UCSD-AML1 (cell line): Measurements from ENCODE around the gene PCDHA10.
A peak's percentile ranks its signal among the peaks of the same experiment; 100 is the strongest.
"Not testable (repeated sequence)": the region's sequence is repeated elsewhere in the genome, so short reads cannot be mapped to it uniquely, and the experiment has no call there.

Experiments
- DNase-seq: peaks from one replicate; lab custom pipeline; 2025; ENCODE audit not compliant: unreplicated experiment; lab: John Stamatoyannopoulos, UW

The PCDHA10 gene

DNA sequence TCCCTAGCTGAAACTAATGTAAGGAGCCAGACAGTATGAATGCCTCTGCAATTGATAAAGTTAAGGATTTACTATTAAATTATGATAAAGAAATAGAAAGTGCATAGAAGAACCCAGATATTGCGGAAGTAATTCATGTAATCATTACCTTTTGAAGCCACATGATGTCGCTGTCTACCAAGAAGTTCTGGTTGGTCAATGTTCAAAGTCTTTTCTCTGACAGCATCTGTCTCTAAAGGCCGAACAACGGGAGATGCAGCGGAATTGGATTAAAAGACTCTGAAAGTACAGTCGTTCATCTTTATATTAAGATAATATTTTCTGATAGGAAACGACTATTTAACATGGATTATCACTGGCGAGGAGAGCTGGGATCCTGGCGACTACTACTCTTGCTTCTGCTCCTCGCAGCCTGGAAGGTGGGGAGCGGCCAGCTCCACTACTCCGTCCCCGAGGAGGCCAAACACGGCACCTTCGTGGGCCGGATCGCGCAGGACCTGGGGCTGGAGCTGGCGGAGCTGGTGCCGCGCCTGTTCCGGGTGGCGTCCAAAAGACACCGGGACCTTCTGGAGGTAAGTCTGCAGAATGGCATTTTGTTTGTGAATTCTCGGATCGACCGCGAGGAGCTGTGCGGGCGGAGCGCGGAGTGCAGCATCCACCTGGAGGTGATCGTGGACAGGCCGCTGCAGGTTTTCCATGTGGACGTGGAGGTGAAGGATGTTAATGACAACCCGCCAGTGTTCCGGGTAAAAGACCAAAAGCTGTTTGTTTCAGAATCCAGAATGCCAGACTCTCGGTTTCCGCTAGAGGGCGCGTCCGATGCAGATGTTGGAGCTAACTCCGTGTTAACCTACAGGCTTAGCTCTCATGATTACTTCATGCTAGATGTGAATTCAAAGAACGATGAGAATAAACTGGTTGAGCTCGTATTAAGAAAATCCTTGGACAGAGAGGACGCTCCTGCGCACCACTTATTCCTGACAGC lies 14.4 kb upstream of the PCDHA10 start, which contains the start of gene PCDHA8:
TSS of gene PCDHA8 (plus strand) at position 210 of the 985 bp plus-strand sequence. CDS start at position 345, 135 bp downstream.
- DNase-seq = peak; percentile 38

DNA sequence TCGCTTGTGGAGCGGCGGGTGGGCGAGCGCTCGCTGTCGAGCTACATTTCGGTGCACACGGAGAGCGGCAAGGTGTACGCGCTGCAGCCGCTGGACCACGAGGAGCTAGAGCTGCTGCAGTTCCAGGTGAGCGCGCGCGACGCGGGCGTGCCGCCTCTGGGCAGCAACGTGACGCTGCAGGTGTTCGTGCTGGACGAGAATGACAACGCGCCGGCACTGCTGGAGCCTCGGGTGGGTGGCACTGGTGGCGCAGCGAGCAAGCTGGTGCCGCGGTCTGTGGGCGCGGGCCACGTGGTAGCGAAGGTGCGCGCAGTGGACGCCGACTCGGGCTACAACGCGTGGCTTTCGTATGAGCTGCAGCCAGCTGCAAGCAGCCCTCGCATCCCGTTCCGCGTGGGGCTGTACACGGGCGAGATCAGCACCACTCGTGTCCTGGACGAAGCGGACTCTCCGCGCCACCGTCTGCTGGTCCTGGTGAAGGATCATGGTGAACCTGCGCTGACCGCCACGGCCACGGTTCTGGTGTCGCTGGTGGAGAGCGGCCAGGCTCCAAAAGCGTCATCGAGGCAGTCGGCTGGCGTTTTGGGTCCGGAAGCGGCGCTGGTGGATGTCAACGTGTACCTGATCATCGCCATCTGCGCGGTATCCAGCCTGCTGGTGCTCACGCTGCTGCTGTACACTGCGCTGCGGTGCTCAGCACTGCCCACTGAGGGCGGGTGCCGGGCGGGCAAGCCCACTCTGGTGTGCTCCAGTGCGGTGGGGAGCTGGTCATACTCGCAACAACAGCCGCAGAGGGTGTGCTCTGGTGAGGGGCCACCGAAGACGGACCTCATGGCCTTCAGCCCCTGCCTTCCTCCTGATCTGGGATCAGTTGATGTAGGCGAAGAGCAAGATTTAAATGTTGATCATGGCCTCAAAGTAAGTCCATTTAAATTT lies 12.6 kb upstream of the PCDHA10 start:
- no peak for DNase-seq

DNA sequence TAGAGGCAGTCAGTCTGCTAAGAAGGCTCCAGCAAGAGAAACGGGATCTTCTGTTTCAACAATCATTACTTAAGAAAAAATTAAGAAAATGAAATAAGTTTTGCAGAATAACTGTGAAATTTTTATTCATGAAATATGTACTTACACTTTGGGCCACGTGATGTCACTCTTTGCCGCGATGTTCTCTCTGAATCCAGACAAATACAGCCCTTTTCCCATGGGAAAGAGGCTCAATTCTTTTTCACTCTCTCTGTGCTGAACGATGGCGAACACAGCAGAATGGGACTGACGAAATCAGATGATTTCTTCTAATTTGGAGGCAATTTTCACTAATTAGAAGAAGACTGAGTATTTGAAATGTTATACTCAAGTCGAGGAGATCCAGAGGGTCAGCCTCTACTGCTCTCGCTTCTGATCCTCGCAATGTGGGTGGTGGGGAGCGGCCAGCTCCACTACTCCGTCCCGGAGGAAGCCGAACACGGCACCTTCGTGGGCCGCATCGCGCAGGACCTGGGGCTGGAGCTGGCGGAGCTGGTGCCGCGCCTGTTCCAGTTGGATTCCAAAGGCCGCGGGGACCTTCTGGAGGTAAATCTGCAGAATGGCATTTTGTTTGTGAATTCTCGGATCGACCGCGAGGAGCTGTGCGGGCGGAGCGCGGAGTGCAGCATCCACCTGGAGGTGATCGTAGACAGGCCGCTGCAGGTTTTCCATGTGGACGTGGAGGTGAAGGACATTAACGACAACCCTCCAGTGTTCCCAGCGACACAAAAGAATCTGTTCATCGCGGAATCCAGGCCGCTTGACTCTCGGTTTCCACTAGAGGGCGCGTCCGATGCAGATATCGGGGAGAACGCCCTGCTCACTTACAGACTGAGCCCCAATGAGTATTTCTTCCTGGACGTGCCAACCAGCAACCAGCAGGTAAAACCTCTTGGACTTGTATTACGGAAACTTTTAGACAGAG lies 7.3 kb upstream of the PCDHA10 start, which contains the start of gene PCDHA9:
TSS of gene PCDHA9 (plus strand) at position 244 of the 964 bp plus-strand sequence. CDS start at position 358, 114 bp downstream.
- not testable (repeated sequence) for DNase-seq

DNA sequence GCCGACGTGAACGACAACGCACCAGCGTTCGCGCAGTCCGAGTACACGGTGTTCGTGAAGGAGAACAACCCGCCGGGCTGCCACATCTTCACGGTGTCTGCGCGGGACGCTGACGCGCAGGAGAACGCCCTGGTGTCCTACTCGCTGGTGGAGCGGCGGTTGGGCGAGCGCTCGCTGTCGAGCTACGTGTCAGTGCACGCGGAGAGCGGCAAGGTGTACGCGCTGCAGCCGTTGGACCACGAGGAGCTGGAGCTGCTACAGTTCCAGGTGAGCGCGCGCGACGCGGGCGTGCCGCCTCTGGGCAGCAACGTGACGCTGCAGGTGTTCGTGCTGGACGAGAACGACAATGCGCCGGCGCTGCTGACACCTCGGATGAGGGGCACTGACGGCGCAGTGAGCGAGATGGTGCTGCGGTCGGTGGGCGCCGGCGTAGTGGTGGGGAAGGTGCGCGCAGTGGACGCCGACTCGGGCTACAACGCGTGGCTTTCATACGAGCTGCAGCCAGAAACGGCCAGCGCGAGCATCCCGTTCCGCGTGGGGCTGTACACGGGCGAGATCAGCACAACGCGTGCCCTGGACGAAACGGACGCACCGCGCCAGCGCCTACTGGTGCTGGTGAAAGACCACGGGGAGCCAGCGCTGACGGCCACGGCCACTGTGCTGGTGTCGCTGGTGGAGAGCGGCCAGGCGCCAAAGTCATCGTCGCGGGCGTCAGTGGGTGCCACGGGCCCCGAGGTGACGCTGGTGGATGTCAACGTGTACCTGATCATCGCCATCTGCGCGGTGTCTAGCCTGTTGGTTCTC lies 5.7 kb upstream of the PCDHA10 start:
- not testable (repeated sequence) for DNase-seq

DNA sequence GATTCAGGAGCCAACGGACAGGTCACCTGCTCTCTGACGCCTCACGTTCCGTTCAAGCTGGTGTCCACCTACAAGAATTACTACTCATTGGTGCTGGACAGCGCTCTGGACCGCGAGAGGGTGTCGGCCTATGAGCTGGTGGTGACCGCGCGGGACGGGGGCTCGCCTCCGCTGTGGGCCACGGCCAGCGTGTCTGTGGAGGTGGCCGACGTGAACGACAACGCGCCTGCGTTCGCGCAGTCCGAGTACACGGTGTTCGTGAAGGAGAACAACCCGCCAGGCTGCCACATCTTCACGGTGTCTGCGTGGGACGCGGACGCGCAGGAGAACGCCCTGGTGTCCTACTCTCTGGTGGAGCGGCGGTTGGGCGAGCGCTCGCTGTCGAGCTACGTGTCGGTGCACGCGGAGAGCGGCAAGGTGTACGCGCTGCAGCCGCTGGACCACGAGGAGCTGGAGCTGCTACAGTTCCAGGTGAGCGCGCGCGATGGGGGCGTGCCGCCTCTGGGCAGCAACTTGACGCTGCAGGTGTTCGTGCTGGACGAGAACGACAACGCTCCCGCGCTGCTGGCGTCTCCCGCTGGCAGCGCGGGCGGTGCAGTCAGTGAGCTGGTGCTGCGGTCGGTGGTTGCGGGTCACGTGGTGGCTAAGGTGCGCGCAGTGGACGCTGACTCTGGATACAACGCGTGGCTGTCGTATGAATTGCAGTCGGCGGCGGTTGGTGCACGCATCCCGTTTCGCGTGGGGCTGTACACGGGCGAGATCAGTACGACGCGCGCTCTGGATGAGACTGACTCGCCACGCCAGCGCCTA lies 1.7 kb downstream of the PCDHA10 start:
- DNase-seq = no peak

DNA sequence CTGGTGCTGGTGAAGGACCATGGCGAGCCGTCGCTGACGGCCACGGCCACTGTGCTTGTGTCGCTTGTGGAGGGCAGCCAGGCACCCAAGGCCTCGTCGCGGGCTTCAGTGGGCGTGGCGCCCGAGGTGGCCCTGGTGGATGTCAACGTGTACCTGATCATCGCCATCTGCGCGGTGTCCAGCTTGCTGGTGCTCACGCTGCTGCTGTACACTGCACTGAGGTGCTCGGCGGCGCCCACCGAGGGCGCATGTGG lies 2.2 kb downstream of the PCDHA10 start:
- no peak for DNase-seq

DNA sequence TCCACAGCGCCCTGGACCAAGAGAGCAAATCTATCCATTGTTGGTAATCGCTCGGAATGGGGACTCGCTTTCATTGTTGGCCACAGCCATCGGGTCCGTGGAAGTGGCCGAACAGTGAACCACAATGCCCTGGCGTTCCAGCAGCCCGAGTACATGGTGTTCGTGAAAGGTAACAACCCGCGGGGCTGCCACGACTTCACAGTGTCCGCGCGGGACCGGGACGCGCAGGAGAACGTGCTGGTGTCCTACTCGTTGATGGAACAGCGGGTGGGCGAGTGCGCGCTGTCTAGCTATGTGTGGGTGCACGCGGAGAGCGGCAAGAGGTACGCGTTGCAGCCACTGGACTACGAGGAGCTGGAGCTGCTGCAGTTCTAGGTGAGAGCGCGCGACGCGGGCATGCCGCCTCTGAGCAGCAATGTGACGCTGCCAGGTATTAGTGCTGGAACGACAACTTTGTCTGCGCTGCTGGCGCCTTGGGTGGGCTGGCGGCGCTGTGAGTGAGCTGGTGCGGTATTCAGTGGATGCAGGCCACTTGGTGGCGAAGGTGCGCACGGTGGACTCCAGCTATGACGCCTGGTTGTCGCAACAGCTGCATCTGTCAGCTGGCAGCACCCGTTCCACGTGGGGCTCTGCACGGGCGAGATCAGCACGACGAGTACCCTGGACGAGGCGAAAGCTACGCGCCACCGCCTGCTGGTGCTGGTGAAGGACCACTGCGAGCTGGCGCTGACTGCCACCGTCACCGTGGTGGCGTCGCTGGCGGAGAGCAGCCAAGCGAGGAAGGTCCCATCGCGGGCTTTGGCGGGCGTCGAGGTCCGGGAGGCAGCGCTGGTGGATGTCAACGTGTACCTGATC lies 7.0 kb downstream of the PCDHA10 start:
- DNase-seq = no peak

GRCh38 chr5:140868721-140869554 lies 13.2 kb downstream of the PCDHA10 start, which contains the start of gene PCDHA11:
Gene PCDHA11 (plus strand): TSS chr5:140868957. CDS start chr5:140869104, 147 bp downstream.
- DNase-seq = no peak

- no peak for DNase-seq
Observed at GRCh38 chr5:140869555-140869886, 13.8 kb downstream of the PCDHA10 start.

DNA sequence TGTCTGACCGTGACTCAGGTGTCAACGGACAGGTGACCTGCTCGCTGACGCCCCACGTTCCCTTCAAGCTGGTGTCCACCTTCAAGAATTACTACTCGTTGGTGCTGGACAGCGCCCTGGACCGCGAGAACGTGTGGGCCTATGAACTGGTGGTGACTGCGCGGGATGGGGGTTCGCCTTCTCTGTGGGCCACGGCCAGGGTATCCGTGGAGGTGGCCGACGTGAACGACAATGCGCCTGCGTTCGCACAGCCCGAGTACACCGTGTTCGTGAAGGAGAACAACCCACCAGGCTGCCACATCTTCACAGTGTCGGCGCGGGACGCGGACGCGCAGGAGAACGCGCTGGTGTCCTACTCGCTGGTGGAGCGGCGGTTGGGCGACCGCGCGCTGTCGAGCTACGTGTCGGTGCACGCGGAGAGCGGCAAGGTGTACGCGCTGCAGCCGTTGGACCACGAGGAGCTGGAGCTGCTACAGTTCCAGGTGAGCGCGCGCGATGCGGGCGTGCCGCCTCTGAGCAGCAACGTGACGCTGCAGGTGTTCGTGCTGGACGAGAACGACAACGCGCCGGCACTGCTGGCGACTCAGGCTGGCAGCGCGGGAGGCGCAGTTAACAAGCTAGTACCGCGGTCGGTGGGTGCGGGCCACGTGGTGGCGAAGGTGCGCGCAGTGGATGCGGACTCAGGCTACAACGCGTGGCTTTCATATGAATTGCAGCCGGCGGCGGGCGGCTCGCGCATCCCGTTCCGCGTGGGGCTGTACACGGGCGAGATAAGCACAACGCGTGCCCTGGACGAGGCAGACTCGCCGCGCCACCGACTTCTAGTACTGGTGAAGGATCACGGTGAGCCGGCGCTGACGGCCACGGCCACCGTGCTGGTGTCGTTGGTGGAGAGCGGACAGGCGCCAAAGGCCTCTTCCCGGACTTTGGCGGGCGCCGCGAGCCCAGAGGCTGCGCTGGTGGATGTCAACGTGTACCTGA lies 14.8 kb downstream of the PCDHA10 start:
- no peak for DNase-seq

- no peak for DNase-seq
Observed at GRCh38 chr5:140875085-140876065, 19.7 kb downstream of the PCDHA10 start, which contains the start of gene PCDHA12. Gene PCDHA12 (plus strand): TSS chr5:140875308. CDS start chr5:140875473, 165 bp downstream.

GRCh38 chr5:140876541-140877261 lies 21.0 kb downstream of the PCDHA10 start:
- DNase-seq = not testable (repeated sequence)

GRCh38 chr5:140877262-140877581 lies 21.5 kb downstream of the PCDHA10 start:
- DNase-seq = no peak
